Uterus (tissue), 2 donors: ENCODE measurements around the gene NKAIN2.

Experiments
- POLR2A ChIP-seq, 2 donors: fragments of 450-650 bp; IDR thresholded peaks; one replicate each; pipeline ENCODE4 v1.6.1; 2016; ENCODE audit warnings: antibody characterized with exemption in 2 of 2, mild to moderate bottlenecking in 1 of 2, moderate library complexity in 1 of 2
- TF ChIP-seq, protein P1 (sequence below), 4 experiments: fragments of 200-600 bp in 2 of 4; fragments of 450-650 bp in 2 of 4; sonication (generic) in 2 of 4; IDR thresholded peaks; one replicate each; pipeline ENCODE4 v1.5.1; 2016 to 2019; ENCODE audit warnings: antibody characterized with exemption in 4 of 4, mild to moderate bottlenecking in 2 of 4, moderate library complexity in 1 of 4

DNA sequence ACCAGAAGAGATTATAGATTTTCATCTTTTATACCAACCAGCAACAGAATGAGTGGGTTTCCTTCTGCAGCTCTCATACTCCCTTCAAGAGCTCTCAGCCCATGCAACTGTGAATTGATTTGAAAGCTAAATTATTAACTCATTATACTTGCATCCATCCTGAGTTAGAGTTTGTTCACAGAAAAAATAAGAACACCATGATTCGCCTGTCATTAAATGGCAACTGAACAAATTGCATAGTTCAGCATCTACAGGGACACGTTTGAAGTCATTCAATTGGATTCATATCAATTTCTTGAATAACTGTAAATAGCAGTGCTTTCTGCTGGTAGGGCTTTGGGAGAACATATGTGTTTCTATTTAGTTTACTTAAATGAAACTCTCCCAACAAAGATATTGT lies 65.7 kb downstream of the NKAIN2 start:
- TF ChIP-seq, protein P1, sequence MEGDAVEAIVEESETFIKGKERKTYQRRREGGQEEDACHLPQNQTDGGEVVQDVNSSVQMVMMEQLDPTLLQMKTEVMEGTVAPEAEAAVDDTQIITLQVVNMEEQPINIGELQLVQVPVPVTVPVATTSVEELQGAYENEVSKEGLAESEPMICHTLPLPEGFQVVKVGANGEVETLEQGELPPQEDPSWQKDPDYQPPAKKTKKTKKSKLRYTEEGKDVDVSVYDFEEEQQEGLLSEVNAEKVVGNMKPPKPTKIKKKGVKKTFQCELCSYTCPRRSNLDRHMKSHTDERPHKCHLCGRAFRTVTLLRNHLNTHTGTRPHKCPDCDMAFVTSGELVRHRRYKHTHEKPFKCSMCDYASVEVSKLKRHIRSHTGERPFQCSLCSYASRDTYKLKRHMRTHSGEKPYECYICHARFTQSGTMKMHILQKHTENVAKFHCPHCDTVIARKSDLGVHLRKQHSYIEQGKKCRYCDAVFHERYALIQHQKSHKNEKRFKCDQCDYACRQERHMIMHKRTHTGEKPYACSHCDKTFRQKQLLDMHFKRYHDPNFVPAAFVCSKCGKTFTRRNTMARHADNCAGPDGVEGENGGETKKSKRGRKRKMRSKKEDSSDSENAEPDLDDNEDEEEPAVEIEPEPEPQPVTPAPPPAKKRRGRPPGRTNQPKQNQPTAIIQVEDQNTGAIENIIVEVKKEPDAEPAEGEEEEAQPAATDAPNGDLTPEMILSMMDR (IDR thresholded peaks at IDR 0.05): no peak
- no peak for TF ChIP-seq POLR2A (IDR thresholded peaks at IDR 0.05)
